Type B pancreatic cell (in vitro differentiated cells): ENCODE results near the gene ADAM12. TPM values are rescaled to one million over a fixed set of nuclear protein-coding genes. Genes with fewer than 3 reads are reported as not detected.
A peak's percentile ranks its signal among the peaks of the same experiment; 100 is the strongest.

Source experiments
- DNase-seq: peaks from one replicate; pipeline ENCODE4 v3.0.0; 2021; ENCODE audit warnings: mixed read lengths; ENCODE audit not compliant: unreplicated experiment; ENCODE audit errors: extremely low spot score
- H3K27ac Mint-ChIP-seq: 2 replicates; pipeline ENCODE4 v1.8.0; 2021; ENCODE audit warnings: mild to moderate bottlenecking, mixed read lengths
- H3K27me3 Mint-ChIP-seq: 2 replicates; pipeline ENCODE4 v1.8.0; 2021; ENCODE audit warnings: mixed read lengths
- H3K36me3 Mint-ChIP-seq: 2 replicates; pipeline ENCODE4 v1.8.0; 2021; ENCODE audit warnings: mixed read lengths
- H3K4me1 Mint-ChIP-seq: one replicate; pipeline ENCODE4 v1.8.0; 2021; ENCODE audit warnings: mixed read lengths; ENCODE audit not compliant: unreplicated experiment
- H3K4me3 Mint-ChIP-seq: 2 replicates; pipeline ENCODE4 v1.8.0; 2021; ENCODE audit warnings: mild to moderate bottlenecking, mixed read lengths
- H3K9me3 Mint-ChIP-seq: 2 replicates; pipeline ENCODE4 v1.8.0; 2021; ENCODE audit warnings: mixed read lengths
- CTCF ChIP-seq: fragments of 200-600 bp; sonication (generic); conservative IDR thresholded peaks from 2 replicates; pipeline ENCODE4 v1.5.0; 2021; ENCODE audit warnings: antibody characterized with exemption, mild to moderate bottlenecking
- total RNA-seq: library from RNA; stranded (reverse); gene quantifications from 2 replicates; pipeline ENCODE4 v1.2.1, GENCODE V29; 2021; ENCODE audit warnings: low replicate concordance

Gene ADAM12
- total RNA-seq, 1 donor from 2014 or later: 31.6 TPM

GRCh38 chr10:126240483-126240882 lies 147.8 kb downstream of the ADAM12 start:
- peak overlapping the region; percentile 4 for H3K27ac Mint-ChIP-seq
- H3K36me3 Mint-ChIP-seq: no peaks in the 10 kb centered on the region
- H3K9me3 Mint-ChIP-seq: no peaks in the 10 kb centered on the region
- H3K27me3 Mint-ChIP-seq: no peaks in the 10 kb centered on the region
- H3K4me1 Mint-ChIP-seq: peaks cover 21% of the 10 kb centered on the region
- TF ChIP-seq CTCF: no peak
- DNase-seq: no peak
- no peak overlapping the region for H3K4me3 Mint-ChIP-seq

- Mint-ChIP-seq H3K4me1 (peaks cover 21% of the 10 kb centered on the region), H3K27me3 (no peaks in the 10 kb centered on the region), H3K9me3 (no peaks in the 10 kb centered on the region), H3K4me3 (no peak overlapping the region), H3K36me3 (no peaks in the 10 kb centered on the region), H3K27ac (no peak overlapping the region)
- TF ChIP-seq CTCF: no peak
- no peak for DNase-seq
Measured at GRCh38 chr10:126239844-126240243, 148.4 kb downstream of the ADAM12 start.

GRCh38 chr10:126235979-126236851 lies 152.1 kb downstream of the ADAM12 start:
- Mint-ChIP-seq H3K27me3 (peaks cover 21% of the 10 kb centered on the region), H3K4me3 (no peak overlapping the region), H3K9me3 (no peaks in the 10 kb centered on the region), H3K36me3 (no peaks in the 10 kb centered on the region), H3K27ac (no peak overlapping the region), H3K4me1 (peaks cover 26% of the 10 kb centered on the region)
- DNase-seq: no peak
- no peak for TF ChIP-seq CTCF

GRCh38 chr10:126235091-126235978 lies 152.9 kb downstream of the ADAM12 start:
- no peak for DNase-seq
- no peaks in the 10 kb centered on the region for H3K36me3 Mint-ChIP-seq
- peaks cover 21% of the 10 kb centered on the region for H3K27me3 Mint-ChIP-seq
- H3K9me3 Mint-ChIP-seq: no peaks in the 10 kb centered on the region
- H3K4me3 Mint-ChIP-seq: no peak overlapping the region
- no peak for TF ChIP-seq CTCF
- no peak overlapping the region for H3K27ac Mint-ChIP-seq
- peaks cover 24% of the 10 kb centered on the region for H3K4me1 Mint-ChIP-seq

GRCh38 chr10:126234630-126235029 lies 153.6 kb downstream of the ADAM12 start:
- H3K9me3 Mint-ChIP-seq: no peaks in the 10 kb centered on the region
- H3K27ac Mint-ChIP-seq: no peak overlapping the region
- H3K27me3 Mint-ChIP-seq: peaks cover 21% of the 10 kb centered on the region
- DNase-seq: no peak
- peaks cover 18% of the 10 kb centered on the region for H3K4me1 Mint-ChIP-seq
- H3K4me3 Mint-ChIP-seq: no peak overlapping the region
- H3K36me3 Mint-ChIP-seq: no peaks in the 10 kb centered on the region
- no peak for TF ChIP-seq CTCF
